Gastroesophageal sphincter (tissue), 3 donors: ENCODE measurements around the gene ZSWIM3.

ENCODE experiments used
- CTCF ChIP-seq, 4 experiments: fragments of 200-600 bp in 2 of 4; fragments of 450-650 bp in 2 of 4; sonication (generic) in 1 of 4; IDR thresholded peaks; one replicate each; pipeline ENCODE4 v1.5.1; 2017 to 2019; ENCODE audit warnings: antibody characterized with exemption in 4 of 4, mild to moderate bottlenecking in 2 of 4, moderate library complexity in 2 of 4
- EP300 ChIP-seq: sonication (generic); formaldehyde crosslinking; IDR thresholded peaks from one replicate; pipeline ENCODE4 v1.6.1; 2017; ENCODE audit warnings: antibody characterized with exemption, mild to moderate bottlenecking
- POLR2A ChIP-seq, 2 donors: fragments of 450-650 bp; IDR thresholded peaks; one replicate each; pipeline ENCODE4 v1.6.1; 2017; ENCODE audit warnings: antibody characterized with exemption in 2 of 2, mild to moderate bottlenecking in 2 of 2, moderate library complexity in 1 of 2

GRCh38 chr20:45897289-45897688 lies 39.9 kb downstream of the ZSWIM3 start:
- no peak for TF ChIP-seq CTCF (IDR thresholded peaks at IDR 0.05)
- TF ChIP-seq POLR2A (IDR thresholded peaks at IDR 0.05): no peak
- no peak for TF ChIP-seq EP300
